Sigmoid colon (tissue), 7 donors: Measurements from ENCODE around the gene KRTAP4-9. TPM values are rescaled to one million over a fixed set of nuclear protein-coding genes. Genes with fewer than 3 reads are reported as not detected.
"Not testable (repeated sequence)": the region's sequence is repeated elsewhere in the genome, so short reads cannot be mapped to it uniquely, and the experiment has no call there.

ENCODE experiments used
- DNase-seq: peaks from one replicate; pipeline ENCODE4 v3.0.0-alpha.2; 2019
- H3K27ac ChIP-seq, 4 donors: fragments of 200-600 bp; sonication (generic); one replicate each; pipeline ENCODE4 v1.5.1; 2016 to 2019; ENCODE audit warnings: mild to moderate bottlenecking in 1 of 4
- H3K27me3 ChIP-seq, 3 donors: fragments of 200-600 bp; sonication (generic); one replicate each; pipeline ENCODE4 v1.5.1; 2019; ENCODE audit warnings: mild to moderate bottlenecking in 1 of 3
- H3K36me3 ChIP-seq, 4 donors: fragments of 200-600 bp; sonication (generic); one replicate each; pipeline ENCODE4 v1.5.1; 2016 to 2019
- H3K4me1 ChIP-seq, 4 donors: fragments of 200-600 bp; sonication (generic); one replicate each; pipeline ENCODE4 v1.5.1; 2017 to 2019
- H3K4me3 ChIP-seq, 4 donors: fragments of 200-600 bp; sonication (generic); one replicate each; pipeline ENCODE4 v1.5.1; 2017 to 2019; ENCODE audit warnings: mild to moderate bottlenecking in 2 of 4, moderate library complexity in 1 of 4
- H3K9me3 ChIP-seq, 4 donors: fragments of 200-600 bp in 3 of 4; sonication (generic) in 3 of 4; one replicate each; pipeline versions ENCODE4 v1.5.1 to v1.6.1; 2013 to 2019
- EP300 ChIP-seq, 4 donors: sonication (generic); formaldehyde crosslinking; IDR thresholded peaks; one replicate each; pipeline ENCODE4 v1.6.1; 2017; ENCODE audit warnings: antibody characterized with exemption in 4 of 4
- POLR2A ChIP-seq, 2 donors: fragments of 450-650 bp; IDR thresholded peaks; one replicate each; pipeline ENCODE4 v1.6.1; 2016; ENCODE audit warnings: antibody characterized with exemption in 2 of 2, mild to moderate bottlenecking in 2 of 2, moderate library complexity in 2 of 2
- POLR2AphosphoS5 ChIP-seq, 4 donors: sonication (generic); formaldehyde crosslinking; IDR thresholded peaks; one replicate each; pipeline ENCODE4 v1.6.1; 2017; ENCODE audit warnings: antibody characterized with exemption in 4 of 4
- WGBS, 2 donors: extraction: QIAGEN DNeasy Blood & Tissue Kit; methylation state at CpG; one replicate each; pipeline ENCODE4 v1.1.7; 2013; 5-methylcytosine and 5-hydroxymethylcytosine counted together
- intact Hi-C: fragments of 100-400 bp; cut with DNase I; formaldehyde crosslinking; loops from one replicate; pipeline ENCODE4 v1.15.1; 2023
- polyA plus RNA-seq, 3 donors: library from polyadenylated mRNA; stranded (reverse); fragments of 200-250 nt; gene quantifications; one replicate each; pipeline ENCODE4 v1.2.3, GENCODE V29; 2013
- total RNA-seq, 4 donors: library from RNA; depleted of rRNA; stranded (reverse); fragments of >200 nt; gene quantifications; one replicate each; pipeline ENCODE4 v1.1.0, GENCODE V29; 2016
- TF ChIP-seq, protein P1 (sequence below), 4 experiments: fragments of 450-650 bp in 3 of 4; fragments of 200-600 bp in 1 of 4; IDR thresholded peaks; one replicate each; pipeline ENCODE4 v1.5.1; 2016 to 2019; ENCODE audit warnings: antibody characterized with exemption in 4 of 4, mild to moderate bottlenecking in 3 of 4, moderate library complexity in 2 of 4
- donor health status: healthy with polysubstance abuse.
- donor health status: Bipolar disorder and iron deficiency.
- donor health status: healthy.

Gene KRTAP4-9
- total and polyA plus RNA-seq, 7 donors: not detected

DNA sequence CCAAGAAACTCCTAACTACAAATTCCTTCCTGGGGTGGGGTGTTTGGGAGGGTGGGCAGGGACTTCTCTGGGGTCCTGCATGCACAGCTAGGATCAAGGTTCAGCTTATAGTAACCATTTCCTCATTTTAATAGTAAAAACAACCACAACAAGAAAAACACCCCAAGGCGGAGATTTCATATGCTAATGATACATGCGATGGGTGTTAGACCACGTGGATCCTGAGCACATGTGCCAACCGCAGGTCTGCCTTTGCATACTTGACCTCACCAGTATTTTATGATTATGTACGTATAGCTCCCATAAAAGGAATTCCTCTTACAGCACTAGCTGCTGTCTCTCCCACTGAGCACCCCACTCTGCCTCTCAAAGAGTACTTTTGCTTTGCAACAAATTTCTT, 11.1 kb downstream of the KRTAP4-9 start:
- intact Hi-C loops: no loop called here
- no peaks in the 10 kb centered on the region for H3K4me1 ChIP-seq
- no peaks in the 10 kb centered on the region for H3K36me3 ChIP-seq
- no peak overlapping the region for H3K27ac ChIP-seq
- H3K27me3 ChIP-seq: peaks cover 0 to 4% (median 0%) of the 10 kb centered on the region in 3 donors
- 24 to 44% methylated on average over 5 of the region's 5 CpGs for WGBS, 2 donors
- TF ChIP-seq POLR2A (IDR thresholded peaks at IDR 0.05): no peak
- no peak for TF ChIP-seq EP300 (IDR thresholded peaks at IDR 0.05)
- TF ChIP-seq POLR2AphosphoS5 (IDR thresholded peaks at IDR 0.05): no peak
- TF ChIP-seq, protein P1, sequence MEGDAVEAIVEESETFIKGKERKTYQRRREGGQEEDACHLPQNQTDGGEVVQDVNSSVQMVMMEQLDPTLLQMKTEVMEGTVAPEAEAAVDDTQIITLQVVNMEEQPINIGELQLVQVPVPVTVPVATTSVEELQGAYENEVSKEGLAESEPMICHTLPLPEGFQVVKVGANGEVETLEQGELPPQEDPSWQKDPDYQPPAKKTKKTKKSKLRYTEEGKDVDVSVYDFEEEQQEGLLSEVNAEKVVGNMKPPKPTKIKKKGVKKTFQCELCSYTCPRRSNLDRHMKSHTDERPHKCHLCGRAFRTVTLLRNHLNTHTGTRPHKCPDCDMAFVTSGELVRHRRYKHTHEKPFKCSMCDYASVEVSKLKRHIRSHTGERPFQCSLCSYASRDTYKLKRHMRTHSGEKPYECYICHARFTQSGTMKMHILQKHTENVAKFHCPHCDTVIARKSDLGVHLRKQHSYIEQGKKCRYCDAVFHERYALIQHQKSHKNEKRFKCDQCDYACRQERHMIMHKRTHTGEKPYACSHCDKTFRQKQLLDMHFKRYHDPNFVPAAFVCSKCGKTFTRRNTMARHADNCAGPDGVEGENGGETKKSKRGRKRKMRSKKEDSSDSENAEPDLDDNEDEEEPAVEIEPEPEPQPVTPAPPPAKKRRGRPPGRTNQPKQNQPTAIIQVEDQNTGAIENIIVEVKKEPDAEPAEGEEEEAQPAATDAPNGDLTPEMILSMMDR (IDR thresholded peaks at IDR 0.05): no peak
- H3K4me3 ChIP-seq: no peak overlapping the region
- H3K9me3 ChIP-seq: no peaks in the 10 kb centered on the region
- DNase-seq: no peak

DNA sequence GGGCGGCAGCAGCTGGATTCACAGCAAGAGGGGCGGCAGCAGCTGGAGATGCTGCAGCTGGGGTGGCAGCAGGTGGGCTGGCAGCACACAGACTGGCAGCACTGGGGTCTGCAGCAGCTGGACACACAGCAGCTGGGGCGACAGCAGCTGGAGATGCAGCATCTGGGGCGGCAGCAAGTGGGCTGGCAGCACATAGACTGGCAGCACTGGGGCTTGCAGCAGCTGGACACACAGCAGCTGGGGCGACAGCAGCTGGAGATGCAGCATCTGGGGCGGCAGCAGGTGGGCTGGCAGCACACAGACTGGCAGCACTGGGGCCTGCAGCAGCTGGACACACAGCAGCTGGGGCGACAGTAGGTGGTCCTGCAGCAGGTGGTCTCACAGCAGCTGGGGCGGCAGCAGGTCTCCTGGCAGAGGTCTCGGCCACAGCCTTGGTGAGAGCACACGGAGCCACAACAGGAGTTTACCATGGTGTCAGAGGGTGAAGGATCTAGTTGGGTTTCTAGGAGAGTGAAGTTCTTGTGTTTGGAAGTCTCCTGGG, 12.7 kb downstream of the KRTAP4-9 start, which contains the start of gene KRTAP4-11:
TSS of gene KRTAP4-11 (minus strand) at position 528 of the 541 bp plus-strand sequence. CDS start at position 470, 58 bp downstream.
- DNase-seq, H3K4me3 ChIP-seq, H3K4me1 ChIP-seq, H3K36me3 ChIP-seq, H3K27me3 ChIP-seq, H3K9me3 ChIP-seq, H3K27ac ChIP-seq, intact Hi-C loops: not testable (repeated sequence)
- WGBS, 2 donors: 83 to 86% methylated on average over 10 of the region's 10 CpGs

GRCh38 chr17:41118721-41119120, 13.5 kb downstream of the KRTAP4-9 start:
- no peak for TF ChIP-seq POLR2A (IDR thresholded peaks at IDR 0.05)
- TF ChIP-seq, protein P1 (IDR thresholded peaks at IDR 0.05): no peak
- no peak for TF ChIP-seq POLR2AphosphoS5 (IDR thresholded peaks at IDR 0.05)
- TF ChIP-seq EP300 (IDR thresholded peaks at IDR 0.05): no peak
- H3K4me3 ChIP-seq: no peak overlapping the region
- 92 to 93% methylated on average over 4 of the region's 4 CpGs for WGBS, 2 donors

GRCh38 chr17:41119696-41120690, 14.8 kb downstream of the KRTAP4-9 start:
- H3K9me3 ChIP-seq, H3K27ac ChIP-seq, DNase-seq, H3K36me3 ChIP-seq, H3K4me1 ChIP-seq, H3K4me3 ChIP-seq, intact Hi-C loops, H3K27me3 ChIP-seq: not testable (repeated sequence)
- 42 to 68% methylated on average over 11 of the region's 11 CpGs for WGBS, 2 donors

More at GRCh38 chr17:41118721-41119120, 13.5 kb downstream of the KRTAP4-9 start:
- Histone ChIP-seq H3K9me3 (no peaks in the 10 kb centered on the region), H3K4me1 (no peaks in the 10 kb centered on the region), H3K27ac (no peak overlapping the region), H3K36me3 (no peaks in the 10 kb centered on the region), H3K27me3 (peaks cover 0 to 8% (median 0%) of the 10 kb centered on the region in 3 donors)
- intact Hi-C loops: no loop called here
- DNase-seq: no peak

DNA sequence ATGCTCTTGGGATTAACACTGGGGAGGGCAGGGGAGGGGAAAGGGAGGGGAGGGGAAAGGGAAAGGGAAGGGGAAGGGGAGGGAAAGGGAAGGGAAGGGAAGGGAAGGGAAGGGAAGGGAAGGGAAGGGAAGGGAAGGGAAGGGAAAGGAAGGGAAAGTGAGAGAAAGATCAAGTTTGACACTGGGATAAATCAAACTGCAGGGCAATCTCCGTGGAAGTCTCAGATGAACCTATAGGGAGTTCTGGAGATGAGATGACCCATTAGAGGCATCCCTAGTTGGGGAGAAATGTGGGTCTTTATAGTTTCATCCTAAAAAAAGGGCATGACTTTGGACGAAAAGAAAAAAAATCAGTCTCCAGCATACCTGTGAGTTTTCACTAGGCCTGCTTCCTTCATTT, 16.6 kb downstream of the KRTAP4-9 start:
- Histone ChIP-seq H3K36me3 (no peaks in the 10 kb centered on the region), H3K27me3 (peaks cover 0 to 8% (median 0%) of the 10 kb centered on the region in 3 donors), H3K9me3 (no peaks in the 10 kb centered on the region), H3K4me1 (no peaks in the 10 kb centered on the region), H3K27ac (no peak overlapping the region), H3K4me3 (no peak overlapping the region)
- WGBS, 2 donors: 91 to 96% methylated on average over 2 of the region's 2 CpGs
- intact Hi-C loops: no loop called here
- no peak for DNase-seq
- TF ChIP-seq POLR2AphosphoS5 (IDR thresholded peaks at IDR 0.05): no peak
- no peak for TF ChIP-seq EP300 (IDR thresholded peaks at IDR 0.05)

DNA sequence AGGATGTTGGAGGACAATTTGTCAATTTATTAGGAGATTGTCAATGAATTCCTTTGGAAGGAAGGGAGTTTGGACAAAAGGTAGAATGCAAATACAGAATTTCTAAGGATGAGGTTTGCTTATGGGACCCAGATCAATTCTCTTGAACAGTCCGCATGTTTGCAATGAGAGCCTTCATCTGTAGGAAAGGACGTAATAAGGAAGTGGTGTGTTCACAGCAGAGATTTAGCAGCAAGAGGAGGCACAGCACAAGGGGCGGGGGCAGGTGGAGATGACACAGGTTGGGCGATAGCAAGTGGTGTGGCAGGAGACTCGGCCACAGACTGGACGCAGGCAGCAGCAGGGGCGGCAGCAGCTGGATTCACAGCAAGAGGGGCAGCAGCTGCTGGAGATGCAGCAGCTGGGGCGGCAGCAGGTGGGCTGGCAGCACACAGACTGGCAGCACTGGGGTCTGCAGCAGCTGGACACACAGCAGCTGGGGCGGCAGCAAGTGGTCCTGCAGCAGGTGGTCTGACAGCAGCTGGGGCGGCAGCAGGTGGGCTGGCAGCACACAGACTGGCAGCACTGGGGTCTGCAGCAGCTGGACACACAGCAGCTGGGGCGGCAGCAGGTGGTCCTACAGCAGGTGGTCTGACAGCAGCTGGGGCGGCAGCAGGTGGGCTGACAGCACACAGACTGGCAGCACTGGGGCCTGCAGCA, 18.3 kb downstream of the KRTAP4-9 start:
- H3K27ac ChIP-seq, intact Hi-C loops, H3K4me1 ChIP-seq, H3K27me3 ChIP-seq, H3K9me3 ChIP-seq, H3K36me3 ChIP-seq, DNase-seq, H3K4me3 ChIP-seq: not testable (repeated sequence)
- WGBS, 2 donors: 76 to 77% methylated on average over 12 of the region's 12 CpGs

DNA sequence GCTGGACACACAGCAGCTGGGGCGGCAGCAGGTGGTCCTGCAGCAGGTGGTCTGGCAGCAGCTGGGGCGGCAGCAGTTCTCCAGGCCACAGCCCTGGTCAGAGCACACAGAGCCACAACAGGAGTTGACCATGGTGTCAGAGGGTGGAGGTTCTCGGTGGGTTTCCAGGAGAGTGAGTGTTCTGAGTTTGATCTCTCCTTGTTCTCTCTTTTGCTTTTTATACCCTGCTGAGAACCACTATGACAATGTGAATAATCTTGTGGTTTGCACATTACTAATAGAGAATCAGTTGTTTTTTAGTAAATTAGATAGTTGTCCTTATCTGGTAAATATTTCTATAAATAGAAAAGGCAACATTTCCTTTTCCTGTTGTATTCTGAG, 18.8 kb downstream of the KRTAP4-9 start, which contains the start of gene KRTAP4-12:
TSS of gene KRTAP4-12 (minus strand) at position 192 of the 381 bp plus-strand sequence. CDS start at position 132, 60 bp downstream.
- H3K27ac ChIP-seq, intact Hi-C loops: not testable (repeated sequence)
- WGBS, 2 donors: 72 to 82% methylated on average over 3 of the region's 3 CpGs

More for the DNA sequence above, 18.8 kb downstream of the KRTAP4-9 start, which contains the start of gene KRTAP4-12:
- H3K9me3 ChIP-seq, DNase-seq, H3K4me1 ChIP-seq, H3K27me3 ChIP-seq, H3K36me3 ChIP-seq, H3K4me3 ChIP-seq: not testable (repeated sequence)
